Vagina (tissue), 2 donors: ENCODE results near the gene GANAB. TPM values are rescaled to one million over a fixed set of nuclear protein-coding genes. Genes with fewer than 3 reads are reported as not detected.

Experiments
- DNase-seq, 2 donors: peaks; one replicate each; pipeline ENCODE4 v3.0.0-alpha.2; 2017; ENCODE audit errors: extremely low spot score in 2 of 2
- H3K27ac ChIP-seq: fragments of 200-600 bp; sonication (generic); one replicate; pipeline ENCODE4 v1.5.1; 2019
- H3K27me3 ChIP-seq: fragments of 200-600 bp; sonication (generic); one replicate; pipeline ENCODE4 v1.5.1; 2019
- H3K36me3 ChIP-seq, 2 donors: fragments of 200-600 bp; sonication (generic); one replicate each; pipeline ENCODE4 v1.5.1; 2017 to 2019
- H3K4me1 ChIP-seq: fragments of 200-600 bp; sonication (generic); one replicate; pipeline ENCODE4 v1.5.1; 2019
- H3K4me3 ChIP-seq, 2 donors: fragments of 200-600 bp; sonication (generic); 1 replicate in 1 of 2; 2 replicates in 1 of 2; pipeline ENCODE4 v1.5.1; 2016 to 2019
- H3K9me3 ChIP-seq: fragments of 200-600 bp; sonication (generic); one replicate; pipeline ENCODE4 v1.5.1; 2019
- POLR2A ChIP-seq, 2 donors: fragments of 450-650 bp; IDR thresholded peaks; one replicate each; pipeline ENCODE4 v1.6.1; 2017; ENCODE audit warnings: antibody characterized with exemption in 2 of 2, mild to moderate bottlenecking in 2 of 2, moderate library complexity in 2 of 2
- POLR2AphosphoS5 ChIP-seq, 2 donors: sonication (generic); formaldehyde crosslinking; IDR thresholded peaks; one replicate each; pipeline ENCODE4 v1.9.0; 2017; ENCODE audit warnings: antibody characterized with exemption in 2 of 2, mild to moderate bottlenecking in 2 of 2, low read depth in 1 of 2; ENCODE audit not compliant: insufficient read depth in 1 of 2
- intact Hi-C: fragments of 100-400 bp; cut with DNase I; formaldehyde crosslinking; loops from one replicate; pipeline ENCODE4 v1.15.1; 2023
- total RNA-seq: library from RNA; depleted of rRNA; stranded (reverse); fragments of >200 nt; gene quantifications from one replicate; pipeline ENCODE4 v1.2.3, GENCODE V29; 2016
- TF ChIP-seq, protein P1 (sequence below), 3 experiments: fragments of 450-650 bp in 2 of 3; fragments of 200-600 bp in 1 of 3; sonication (generic) in 1 of 3; IDR thresholded peaks; one replicate each; pipeline ENCODE4 v1.5.1; 2017 to 2019; ENCODE audit warnings: antibody characterized with exemption in 3 of 3, mild to moderate bottlenecking in 2 of 3, moderate library complexity in 2 of 3

GANAB gene
- total RNA-seq, 1 donor from 2014 or later: 129 TPM

DNA sequence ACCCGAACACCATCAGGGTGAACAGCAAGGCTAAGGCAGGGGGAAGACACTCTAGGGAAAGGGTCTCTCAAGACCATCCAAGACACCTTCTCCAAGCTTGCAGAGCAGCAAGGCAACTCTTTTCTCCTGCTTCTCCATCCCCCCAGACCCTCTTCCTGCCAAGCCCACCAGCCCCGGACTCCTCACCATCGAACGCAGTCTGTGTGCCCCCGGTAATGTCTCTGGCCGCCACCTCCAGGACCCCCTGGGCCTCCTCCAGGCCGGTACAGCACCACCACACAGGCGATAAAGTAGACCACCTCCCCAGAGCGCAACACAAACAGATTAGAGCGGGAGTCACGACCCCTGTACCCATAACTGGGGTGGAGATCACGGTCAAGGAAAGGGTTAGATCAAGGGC lies 37.6 kb downstream of the GANAB start:
- H3K4me3 ChIP-seq: no peak overlapping the region
- H3K9me3 ChIP-seq: no peaks in the 10 kb centered on the region
- no peak for DNase-seq
- intact Hi-C loops: no loop called here
- H3K27me3 ChIP-seq: no peaks in the 10 kb centered on the region
- H3K4me1 ChIP-seq: peaks cover 33% of the 10 kb centered on the region
- TF ChIP-seq, protein P1, sequence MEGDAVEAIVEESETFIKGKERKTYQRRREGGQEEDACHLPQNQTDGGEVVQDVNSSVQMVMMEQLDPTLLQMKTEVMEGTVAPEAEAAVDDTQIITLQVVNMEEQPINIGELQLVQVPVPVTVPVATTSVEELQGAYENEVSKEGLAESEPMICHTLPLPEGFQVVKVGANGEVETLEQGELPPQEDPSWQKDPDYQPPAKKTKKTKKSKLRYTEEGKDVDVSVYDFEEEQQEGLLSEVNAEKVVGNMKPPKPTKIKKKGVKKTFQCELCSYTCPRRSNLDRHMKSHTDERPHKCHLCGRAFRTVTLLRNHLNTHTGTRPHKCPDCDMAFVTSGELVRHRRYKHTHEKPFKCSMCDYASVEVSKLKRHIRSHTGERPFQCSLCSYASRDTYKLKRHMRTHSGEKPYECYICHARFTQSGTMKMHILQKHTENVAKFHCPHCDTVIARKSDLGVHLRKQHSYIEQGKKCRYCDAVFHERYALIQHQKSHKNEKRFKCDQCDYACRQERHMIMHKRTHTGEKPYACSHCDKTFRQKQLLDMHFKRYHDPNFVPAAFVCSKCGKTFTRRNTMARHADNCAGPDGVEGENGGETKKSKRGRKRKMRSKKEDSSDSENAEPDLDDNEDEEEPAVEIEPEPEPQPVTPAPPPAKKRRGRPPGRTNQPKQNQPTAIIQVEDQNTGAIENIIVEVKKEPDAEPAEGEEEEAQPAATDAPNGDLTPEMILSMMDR (IDR thresholded peaks at IDR 0.05): no peak
- no peak for TF ChIP-seq POLR2A (IDR thresholded peaks at IDR 0.05)
- no peak for TF ChIP-seq POLR2AphosphoS5 (IDR thresholded peaks at IDR 0.05; ENCODE audit: insufficient read depth in 1 of 2, low read depth in 1 of 2)
- no peak overlapping the region for H3K27ac ChIP-seq
- H3K36me3 ChIP-seq: peaks cover 0 to 27% of the 10 kb centered on the region in 2 donors

DNA sequence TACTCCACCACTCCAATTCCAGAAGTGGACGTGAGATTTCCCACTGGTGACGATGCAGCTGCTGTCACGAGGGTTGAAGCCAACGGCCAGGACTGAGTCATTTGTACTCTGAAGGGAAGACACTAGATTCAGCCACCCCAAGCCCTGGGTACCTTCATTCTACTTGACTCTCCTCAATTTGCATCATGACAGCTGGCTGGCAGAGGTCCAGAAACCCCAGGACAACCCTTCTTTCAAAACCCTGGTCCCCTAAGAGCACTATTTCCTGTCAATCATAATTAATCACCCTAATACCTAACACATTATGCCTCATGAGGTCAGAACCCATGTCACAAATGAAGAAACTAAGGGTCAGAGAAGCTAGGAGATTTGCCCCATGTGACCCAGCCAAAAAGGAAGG lies 38.7 kb downstream of the GANAB start:
- no peak for DNase-seq
- Histone ChIP-seq H3K4me3 (no peak overlapping the region), H3K27me3 (no peaks in the 10 kb centered on the region), H3K27ac (no peak overlapping the region), H3K4me1 (peaks cover 33% of the 10 kb centered on the region), H3K36me3 (peaks cover 0 to 27% of the 10 kb centered on the region in 2 donors), H3K9me3 (no peaks in the 10 kb centered on the region)
- intact Hi-C loops: no loop called here
- TF ChIP-seq POLR2A (IDR thresholded peaks at IDR 0.05) (no peak), POLR2AphosphoS5 (IDR thresholded peaks at IDR 0.05; ENCODE audit: insufficient read depth in 1 of 2, low read depth in 1 of 2) (no peak)

DNA sequence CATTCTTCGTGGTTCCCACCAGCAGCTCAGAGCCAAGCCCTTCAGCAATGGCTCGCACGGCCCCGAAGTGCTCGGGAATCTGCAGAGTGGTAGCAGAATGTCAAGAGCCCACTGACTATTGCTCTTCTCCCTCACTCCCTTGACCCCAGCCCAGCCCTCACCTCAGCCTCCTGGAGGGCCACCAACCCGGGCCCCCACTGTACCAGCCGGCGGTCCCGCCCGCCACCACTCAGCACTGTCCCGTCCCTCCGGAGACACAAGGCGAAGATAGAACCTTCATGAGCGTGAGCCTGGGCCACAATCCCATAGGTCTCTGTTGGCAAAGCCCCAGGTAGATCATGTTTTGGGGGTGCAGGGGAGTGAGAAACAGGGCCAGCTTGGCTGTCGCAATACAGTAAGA lies 40.5 kb downstream of the GANAB start:
- peaks cover 26% of the 10 kb centered on the region for H3K4me1 ChIP-seq
- H3K36me3 ChIP-seq: peaks cover 0 to 27% of the 10 kb centered on the region in 2 donors
- intact Hi-C loops: no loop called here
- H3K27ac ChIP-seq: no peak overlapping the region
- H3K4me3 ChIP-seq: no peak overlapping the region
- H3K27me3 ChIP-seq: no peaks in the 10 kb centered on the region
- no peaks in the 10 kb centered on the region for H3K9me3 ChIP-seq
- TF ChIP-seq POLR2AphosphoS5 (IDR thresholded peaks at IDR 0.05; ENCODE audit: insufficient read depth in 1 of 2, low read depth in 1 of 2) (no peak), POLR2A (IDR thresholded peaks at IDR 0.05) (no peak)
- TF ChIP-seq, protein P1 (IDR thresholded peaks at IDR 0.05): no peak
- no peak for DNase-seq

DNA sequence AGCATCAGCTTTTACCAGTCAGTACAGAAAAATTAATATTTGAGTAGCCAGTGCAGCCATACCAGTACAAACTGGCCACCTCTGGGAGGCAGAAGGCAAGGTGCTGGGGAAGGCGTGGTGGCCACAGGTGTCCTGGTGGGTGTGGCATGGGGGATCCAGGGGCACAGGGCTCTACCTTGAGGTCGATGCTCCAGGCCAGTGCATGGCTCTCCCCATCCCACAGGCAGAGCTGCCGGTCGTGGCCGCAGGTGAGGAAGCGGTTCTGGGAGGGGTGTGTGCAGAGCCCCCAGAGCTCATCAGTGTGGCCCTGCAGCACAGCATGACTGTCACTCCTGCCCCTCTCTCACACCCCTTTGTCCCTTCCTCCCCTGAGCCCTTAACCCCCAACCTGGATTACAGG lies 40.9 kb downstream of the GANAB start:
- no peak for DNase-seq
- H3K36me3 ChIP-seq: peaks cover 0 to 27% of the 10 kb centered on the region in 2 donors
- TF ChIP-seq POLR2A (IDR thresholded peaks at IDR 0.05) (no peak), POLR2AphosphoS5 (IDR thresholded peaks at IDR 0.05; ENCODE audit: insufficient read depth in 1 of 2, low read depth in 1 of 2) (no peak)
- TF ChIP-seq, protein P1 (IDR thresholded peaks at IDR 0.05): no peak
- no peaks in the 10 kb centered on the region for H3K9me3 ChIP-seq
- no peak overlapping the region for H3K27ac ChIP-seq
- intact Hi-C loops: no loop called here
- H3K27me3 ChIP-seq: no peaks in the 10 kb centered on the region
- no peak overlapping the region for H3K4me3 ChIP-seq
- H3K4me1 ChIP-seq: peaks cover 23% of the 10 kb centered on the region

DNA sequence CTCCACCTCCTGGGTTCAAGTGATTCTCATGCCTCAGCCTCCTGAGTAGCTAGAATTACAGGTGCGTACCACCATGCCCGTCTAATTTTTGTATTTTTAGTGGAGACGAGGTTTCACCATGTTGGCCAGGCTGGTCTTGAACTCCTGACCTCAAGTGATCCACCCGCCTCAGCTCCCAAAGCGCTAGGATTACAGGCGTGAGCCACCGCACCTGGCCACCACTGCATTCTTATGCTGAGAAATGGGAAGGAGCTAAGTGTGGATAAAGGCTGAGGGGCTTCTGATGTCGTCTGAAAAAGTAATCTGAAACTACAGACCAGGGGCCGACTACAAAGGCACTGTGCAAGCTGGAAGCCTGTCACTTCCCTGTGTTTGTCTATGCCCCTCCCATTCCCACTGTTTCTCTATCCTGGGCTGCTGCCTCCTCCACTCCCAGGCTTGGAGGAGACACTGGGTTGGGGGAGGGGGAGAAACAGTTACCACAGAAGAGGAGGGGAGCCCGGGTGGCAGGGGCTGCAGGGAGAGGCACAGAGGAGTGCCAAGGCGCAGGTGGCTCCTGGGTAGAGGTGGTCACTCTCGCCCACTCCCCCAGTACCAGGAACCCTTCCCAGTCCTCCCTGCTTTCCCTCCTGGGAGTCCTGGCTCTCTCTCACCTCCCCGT lies 41.8 kb downstream of the GANAB start:
- peaks cover 0 to 18% of the 10 kb centered on the region in 2 donors for H3K36me3 ChIP-seq
- intact Hi-C loops: no loop called here

More for the DNA sequence above, 41.8 kb downstream of the GANAB start:
- H3K9me3 ChIP-seq: no peaks in the 10 kb centered on the region
- H3K27ac ChIP-seq: no peak overlapping the region
- H3K4me3 ChIP-seq: no peak overlapping the region
- TF ChIP-seq, protein P1 (IDR thresholded peaks at IDR 0.05): no peak
- no peak for TF ChIP-seq POLR2AphosphoS5 (IDR thresholded peaks at IDR 0.05; ENCODE audit: insufficient read depth in 1 of 2, low read depth in 1 of 2)
- TF ChIP-seq POLR2A (IDR thresholded peaks at IDR 0.05): no peak
- H3K27me3 ChIP-seq: no peaks in the 10 kb centered on the region
- no peak for DNase-seq
- peaks cover 23% of the 10 kb centered on the region for H3K4me1 ChIP-seq
